K562 (cell line): ENCODE measurements around the gene PSMC3IP. TPM values are rescaled to one million over a fixed set of nuclear protein-coding genes. Genes with fewer than 3 reads are reported as not detected.

Experiments used
- CTBP1 ChIP-seq: fragments of 450-650 bp; IDR thresholded peaks from 2 replicates; pipeline ENCODE4 v1.6.1; 2016; ENCODE audit warnings: borderline replicate concordance
- EGR1 ChIP-seq: fragments of 450-650 bp; conservative IDR thresholded peaks from 2 replicates; pipeline ENCODE4 v1.6.1; 2017; ENCODE audit warnings: mild to moderate bottlenecking
- ETV1 ChIP-seq: fragments of 450-650 bp; conservative IDR thresholded peaks from 2 replicates; pipeline ENCODE4 v1.6.1; 2016; ENCODE audit warnings: missing genetic modification characterization, control low read depth, low read depth, missing compliant biosample characterization
- HMGN3 ChIP-seq: IDR thresholded peaks from 2 replicates; pipeline ENCODE4 v1.6.1; 2011; ENCODE audit warnings: borderline replicate concordance, low read depth, mild to moderate bottlenecking, mixed read lengths, low read length; ENCODE audit not compliant: insufficient read length; ENCODE audit errors: extremely low read depth
- KDM5B ChIP-seq: fragments of 200-600 bp; sonication (generic); IDR thresholded peaks from 2 replicates; pipeline ENCODE4 v1.6.1; 2012; ENCODE audit warnings: low read depth, mild to moderate bottlenecking, moderate library complexity, low read length, control low read depth, inconsistent platforms; ENCODE audit not compliant: insufficient replicate concordance
- RUNX1 ChIP-seq: sonication (generic); IDR thresholded peaks from 2 replicates; pipeline ENCODE4 v1.6.1; 2016; ENCODE audit warnings: antibody characterized with exemption, low read depth
- SIN3A ChIP-seq, 2 experiments: fragments of 150-350 bp in 1 of 2; IDR thresholded peaks; 2 replicates each; pipeline ENCODE4 v1.6.1; 2011 to 2016; ENCODE audit warnings: borderline replicate concordance in 2 of 2, low read depth in 2 of 2, low read length in 2 of 2, mild to moderate bottlenecking in 2 of 2, moderate library complexity in 2 of 2; ENCODE audit not compliant: control insufficient read depth in 1 of 2
- STAG1 ChIP-seq: sonication (generic); formaldehyde crosslinking; IDR thresholded peaks from 2 replicates; pipeline ENCODE4 v1.5.0; 2020; ENCODE audit warnings: missing genetic modification reagents, borderline replicate concordance
- THAP12 ChIP-seq: fragments of 250-450 bp; sonication (Bioruptor Pico); IDR thresholded peaks from 2 replicates; pipeline ENCODE4 v1.9.0; 2021; ENCODE audit warnings: mild to moderate bottlenecking, inconsistent platforms
- TSC22D4 ChIP-seq: fragments of 450-650 bp; IDR thresholded peaks from 2 replicates; pipeline ENCODE4 v1.6.1; 2016; ENCODE audit warnings: missing genetic modification characterization, missing biosample characterization, control low read depth
- ZBTB11 ChIP-seq, 3 experiments: fragments of 200-800 bp in 1 of 3; fragments of 250-450 bp in 1 of 3; fragments of 450-650 bp in 1 of 3; sonication (Bioruptor Pico) in 1 of 3; sonication (Bioruptor generic) in 1 of 3; formaldehyde crosslinking in 1 of 3; IDR thresholded peaks; 2 replicates each; pipeline versions ENCODE4 v1.6.1 to v1.8.0; 2016 to 2022; ENCODE audit warnings: mild to moderate bottlenecking in 2 of 3, missing genetic modification characterization in 2 of 3, missing compliant biosample characterization in 1 of 3, moderate library complexity in 1 of 3
- polyA plus RNA-seq, 8 experiments: library from polyadenylated mRNA; depleted of rRNA in 4 of 8; stranded (reverse) in 5 of 8; unstranded in 3 of 8; fragments of >200 nt; fragmentation: Nextera tagmentation in 2 of 8; fragmentation: Illumina TruSeq in 1 of 8; extraction: Ambion mirVana in 2 of 8; extraction: Trizol in 1 of 8; gene quantifications; 2 replicates each; pipeline versions ENCODE4 v1.2.1 to v1.2.3, GENCODE V29; 2011 to 2014; ENCODE audit warnings: inconsistent platforms in 1 of 8, missing spikeins in 1 of 8
- total RNA-seq, 7 experiments: library from RNA; depleted of rRNA in 6 of 7; stranded (reverse); fragments of >200 nt in 6 of 7; fragmentation: Illumina TruSeq in 2 of 7; extraction: Trizol in 2 of 7; gene quantifications; 2 replicates each; pipeline versions ENCODE4 v1.2.1 to v1.2.3, GENCODE V29; 2011 to 2021; ENCODE audit warnings: low replicate concordance in 1 of 7
- TF ChIP-seq, protein P1 (sequence below): fragments of 450-650 bp; IDR thresholded peaks from 2 replicates; pipeline ENCODE4 v1.6.1; 2014; ENCODE audit warnings: low read depth, mild to moderate bottlenecking, moderate library complexity, borderline replicate concordance
- TF ChIP-seq, protein P2 (sequence below): sonication (generic); formaldehyde crosslinking; IDR thresholded peaks from 2 replicates; pipeline ENCODE4 v1.8.0; 2022; ENCODE audit warnings: mild to moderate bottlenecking, missing genetic modification reagents

PSMC3IP gene
- total and polyA plus RNA-seq, 9 of the 15 experiments (the other 6 are each of a cell fraction or from before 2014, with no cell fraction given): 13.8 to 65.6 (median 32.8) TPM

- TF ChIP-seq STAG1: no peak
- no peak for TF ChIP-seq TSC22D4 (tag)
- no peak for TF ChIP-seq RUNX1
- peak; percentile 69 for TF ChIP-seq CTBP1
- peak; percentile 72 for TF ChIP-seq EGR1
- peak; percentile 50; the same call in 1 of the 2 replicates for TF ChIP-seq ETV1 (tag)
- peak in 1 of 2 experiments; percentile 89; a peak in 1 of 4 replicates for TF ChIP-seq SIN3A (IDR thresholded peaks at IDR 0.05; ENCODE audit: borderline replicate concordance in 2 of 2, control insufficient read depth in 1 of 2, low read depth in 2 of 2, low read length in 2 of 2)
- TF ChIP-seq THAP12 (CRISPR knock-in tag): peak; percentile 82; the same call in 1 of the 2 replicates
- TF ChIP-seq, protein P1, sequence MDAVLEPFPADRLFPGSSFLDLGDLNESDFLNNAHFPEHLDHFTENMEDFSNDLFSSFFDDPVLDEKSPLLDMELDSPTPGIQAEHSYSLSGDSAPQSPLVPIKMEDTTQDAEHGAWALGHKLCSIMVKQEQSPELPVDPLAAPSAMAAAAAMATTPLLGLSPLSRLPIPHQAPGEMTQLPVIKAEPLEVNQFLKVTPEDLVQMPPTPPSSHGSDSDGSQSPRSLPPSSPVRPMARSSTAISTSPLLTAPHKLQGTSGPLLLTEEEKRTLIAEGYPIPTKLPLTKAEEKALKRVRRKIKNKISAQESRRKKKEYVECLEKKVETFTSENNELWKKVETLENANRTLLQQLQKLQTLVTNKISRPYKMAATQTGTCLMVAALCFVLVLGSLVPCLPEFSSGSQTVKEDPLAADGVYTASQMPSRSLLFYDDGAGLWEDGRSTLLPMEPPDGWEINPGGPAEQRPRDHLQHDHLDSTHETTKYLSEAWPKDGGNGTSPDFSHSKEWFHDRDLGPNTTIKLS: peak; percentile 38; the same call in 1 of the 2 replicates
- peak; percentile 73 for TF ChIP-seq KDM5B
- TF ChIP-seq, protein P2, sequence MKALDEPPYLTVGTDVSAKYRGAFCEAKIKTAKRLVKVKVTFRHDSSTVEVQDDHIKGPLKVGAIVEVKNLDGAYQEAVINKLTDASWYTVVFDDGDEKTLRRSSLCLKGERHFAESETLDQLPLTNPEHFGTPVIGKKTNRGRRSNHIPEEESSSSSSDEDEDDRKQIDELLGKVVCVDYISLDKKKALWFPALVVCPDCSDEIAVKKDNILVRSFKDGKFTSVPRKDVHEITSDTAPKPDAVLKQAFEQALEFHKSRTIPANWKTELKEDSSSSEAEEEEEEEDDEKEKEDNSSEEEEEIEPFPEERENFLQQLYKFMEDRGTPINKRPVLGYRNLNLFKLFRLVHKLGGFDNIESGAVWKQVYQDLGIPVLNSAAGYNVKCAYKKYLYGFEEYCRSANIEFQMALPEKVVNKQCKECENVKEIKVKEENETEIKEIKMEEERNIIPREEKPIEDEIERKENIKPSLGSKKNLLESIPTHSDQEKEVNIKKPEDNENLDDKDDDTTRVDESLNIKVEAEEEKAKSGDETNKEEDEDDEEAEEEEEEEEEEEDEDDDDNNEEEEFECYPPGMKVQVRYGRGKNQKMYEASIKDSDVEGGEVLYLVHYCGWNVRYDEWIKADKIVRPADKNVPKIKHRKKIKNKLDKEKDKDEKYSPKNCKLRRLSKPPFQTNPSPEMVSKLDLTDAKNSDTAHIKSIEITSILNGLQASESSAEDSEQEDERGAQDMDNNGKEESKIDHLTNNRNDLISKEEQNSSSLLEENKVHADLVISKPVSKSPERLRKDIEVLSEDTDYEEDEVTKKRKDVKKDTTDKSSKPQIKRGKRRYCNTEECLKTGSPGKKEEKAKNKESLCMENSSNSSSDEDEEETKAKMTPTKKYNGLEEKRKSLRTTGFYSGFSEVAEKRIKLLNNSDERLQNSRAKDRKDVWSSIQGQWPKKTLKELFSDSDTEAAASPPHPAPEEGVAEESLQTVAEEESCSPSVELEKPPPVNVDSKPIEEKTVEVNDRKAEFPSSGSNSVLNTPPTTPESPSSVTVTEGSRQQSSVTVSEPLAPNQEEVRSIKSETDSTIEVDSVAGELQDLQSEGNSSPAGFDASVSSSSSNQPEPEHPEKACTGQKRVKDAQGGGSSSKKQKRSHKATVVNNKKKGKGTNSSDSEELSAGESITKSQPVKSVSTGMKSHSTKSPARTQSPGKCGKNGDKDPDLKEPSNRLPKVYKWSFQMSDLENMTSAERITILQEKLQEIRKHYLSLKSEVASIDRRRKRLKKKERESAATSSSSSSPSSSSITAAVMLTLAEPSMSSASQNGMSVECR (CRISPR knock-in tag): 0 out of 2 replicates have a peak, but pooled peaks have one; percentile 66
- 0 out of 6 replicates have a peak, but pooled peaks of 1 of the 3 experiments have one; percentile 61 for TF ChIP-seq ZBTB11 (CRISPR knock-in tag; IDR thresholded peaks at IDR 0.05)
- TF ChIP-seq HMGN3: peak; percentile 95
Measured at GRCh38 chr17:42609182-42609813, 31.8 kb upstream of the PSMC3IP start, which contains the start of the genes RETREG3 and TUBG1 (continued).
